HG03342 (cell line): ENCODE measurements around the gene TGFB1I1.

Experiments
- ATAC-seq: cut with Tn5 transposase; IDR thresholded peaks from one replicate; pipeline ENCODE4 v1.9.1; 2021; ENCODE audit warnings: mild to moderate bottlenecking, moderate library complexity; ENCODE audit not compliant: unreplicated experiment

The TGFB1I1 gene

GRCh38 chr16:31451681-31452351 is 20.1 kb upstream of the TGFB1I1 start:
- no peak for ATAC-seq

GRCh38 chr16:31452631-31453106 is 19.3 kb upstream of the TGFB1I1 start:
- ATAC-seq, result no peak

GRCh38 chr16:31453255-31454204 is 18.4 kb upstream of the TGFB1I1 start:
- ATAC-seq, result no peak

- no peak for ATAC-seq
Observed at GRCh38 chr16:31455601-31456314, 16.2 kb upstream of the TGFB1I1 start.

- ATAC-seq, result no peak
Observed at GRCh38 chr16:31456988-31457360, 15.0 kb upstream of the TGFB1I1 start.

- no peak for ATAC-seq
Observed at GRCh38 chr16:31458073-31458843, 13.7 kb upstream of the TGFB1I1 start.

- ATAC-seq, result peak; percentile 74
Observed at GRCh38 chr16:31458844-31459686, 12.9 kb upstream of the TGFB1I1 start, which contains the start of gene ARMC5. ARMC5 (plus strand) TSS chr16:31459501; CDS start chr16:31459525, 24 bp downstream.

- peak; percentile 67 for ATAC-seq
Observed at GRCh38 chr16:31459687-31460581, 12.0 kb upstream of the TGFB1I1 start.

- ATAC-seq, result no peak
Observed at GRCh38 chr16:31460582-31461002, 11.4 kb upstream of the TGFB1I1 start.

- no peak for ATAC-seq
Observed at GRCh38 chr16:31461201-31461920, 10.6 kb upstream of the TGFB1I1 start.

GRCh38 chr16:31461921-31462804 is 9.8 kb upstream of the TGFB1I1 start:
- ATAC-seq, result no peak

- ATAC-seq, result no peak
Observed at GRCh38 chr16:31464348-31464769, 7.6 kb upstream of the TGFB1I1 start.

GRCh38 chr16:31464781-31465260 is 7.1 kb upstream of the TGFB1I1 start:
- ATAC-seq, result no peak

- ATAC-seq, result no peak
Observed at GRCh38 chr16:31465788-31466370, 6.1 kb upstream of the TGFB1I1 start.

- ATAC-seq, result no peak
Observed at GRCh38 chr16:31466381-31466841, 5.5 kb upstream of the TGFB1I1 start.

GRCh38 chr16:31467151-31467773 is 4.7 kb upstream of the TGFB1I1 start:
- peak; percentile 68 for ATAC-seq
